ENCODE measurements around the gene TBC1D9B. TPM values are rescaled to one million over a fixed set of nuclear protein-coding genes. Genes with fewer than 3 reads are reported as not detected.

The TBC1D9B gene
- total and polyA plus RNA-seq, 2 of the 13 experiments (the other 11 are each of a cell fraction or from before 2014, with no cell fraction given) = 35.0 to 50.0 TPM

DNA sequence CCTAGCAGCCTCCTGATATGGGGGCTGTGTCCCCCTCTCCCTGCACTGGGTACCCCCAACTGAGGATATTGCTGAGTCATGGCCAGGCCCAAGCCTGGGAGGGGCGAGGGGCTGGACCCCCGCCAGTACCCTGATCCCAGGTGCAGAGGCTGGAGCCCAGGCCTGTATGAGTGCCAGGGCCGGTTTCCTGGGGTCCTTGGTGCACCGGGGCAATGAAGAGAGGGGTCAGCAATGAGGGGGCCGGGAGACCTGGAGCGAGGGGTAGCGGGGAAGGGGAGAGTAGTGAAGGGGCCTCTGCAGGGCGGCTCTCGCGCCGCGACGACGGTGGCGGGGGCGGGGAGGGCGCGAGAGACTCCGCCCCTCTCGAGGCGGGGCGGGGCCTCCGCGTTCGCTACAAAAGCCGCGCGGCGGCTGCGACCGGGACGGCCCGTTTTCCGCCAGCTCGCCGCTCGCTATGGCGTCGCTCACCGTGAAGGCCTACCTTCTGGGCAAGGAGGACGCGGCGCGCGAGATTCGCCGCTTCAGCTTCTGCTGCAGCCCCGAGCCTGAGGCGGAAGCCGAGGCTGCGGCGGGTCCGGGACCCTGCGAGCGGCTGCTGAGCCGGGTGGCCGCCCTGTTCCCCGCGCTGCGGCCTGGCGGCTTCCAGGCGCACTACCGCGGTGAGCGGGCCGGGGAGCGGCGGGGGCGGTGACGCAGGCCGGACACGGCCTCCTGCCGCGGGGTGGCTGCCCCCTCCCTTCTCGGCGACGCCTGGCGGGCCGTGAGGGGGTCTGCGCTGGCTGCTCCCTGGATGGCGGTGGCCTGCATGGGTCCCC is 87.0 kb downstream of the TBC1D9B start, which contains the start of gene SQSTM1 (continued):
- TF ChIP-seq ZNF446 (CRISPR knock-in tag; IDR thresholded peaks at IDR 0.05) (0 out of 2 replicates have a peak, but pooled peaks have one; percentile 69), ZNF691 (CRISPR knock-in tag; IDR thresholded peaks at IDR 0.05; ENCODE audit: borderline replicate concordance, low read depth) (peak; percentile 32; the same call in 1 of the 2 replicates), CEBPG (CRISPR knock-in tag; IDR thresholded peaks at IDR 0.05) (no peak), ZNF282 (IDR thresholded peaks at IDR 0.05; ENCODE audit: partially characterized antibody) (no peak), TSC22D2 (CRISPR knock-in tag; IDR thresholded peaks at IDR 0.05; ENCODE audit: borderline replicate concordance) (no peak), ETV5 (CRISPR knock-in tag; IDR thresholded peaks at IDR 0.05; ENCODE audit: borderline replicate concordance) (peak; percentile 27; the same call in 1 of the 2 replicates), ZBTB34 (CRISPR knock-in tag; IDR thresholded peaks at IDR 0.05) (no peak; the same call in 1 of the 2 replicates), BHLHE40 (IDR thresholded peaks at IDR 0.05; ENCODE audit: low read length) (no peak; the same call in 1 of the 2 replicates), PHF8 (CRISPR knock-in tag; IDR thresholded peaks at IDR 0.05) (peak; percentile 94), ZNF121 (CRISPR knock-in tag; IDR thresholded peaks at IDR 0.05) (0 out of 2 replicates have a peak, but pooled peaks have one; percentile 38), DNMT3B (CRISPR knock-in tag; conservative IDR thresholded peaks at IDR 0.05) (no peak), ZNF292 (CRISPR knock-in tag; IDR thresholded peaks at IDR 0.05; ENCODE audit: borderline replicate concordance, low read depth) (0 out of 2 replicates have a peak, but pooled peaks have one; percentile 50), TMF1 (CRISPR knock-in tag; IDR thresholded peaks at IDR 0.05; ENCODE audit: low read depth) (no peak; the same call in 1 of the 2 replicates), ZNF180 (CRISPR knock-in tag; IDR thresholded peaks at IDR 0.05; ENCODE audit: borderline replicate concordance, low read depth) (no peak), TRIM24 (CRISPR knock-in tag; IDR thresholded peaks at IDR 0.05) (no peak), ZFP1 (CRISPR knock-in tag; IDR thresholded peaks at IDR 0.05) (no peak), CEBPB (IDR thresholded peaks at IDR 0.05; ENCODE audit: borderline replicate concordance, low read depth, low read length) (no peak), ZNF761 (CRISPR knock-in tag; conservative IDR thresholded peaks at IDR 0.05) (no peak), NFYC (CRISPR knock-in tag; IDR thresholded peaks at IDR 0.05) (no peak), KDM5B (CRISPR knock-in tag; IDR thresholded peaks at IDR 0.05; ENCODE audit: borderline replicate concordance) (peak; percentile 67), TGIF2 (CRISPR knock-in tag; IDR thresholded peaks at IDR 0.05) (peak; percentile 64; the same call in 1 of the 2 replicates), CC2D1A (CRISPR knock-in tag; IDR thresholded peaks at IDR 0.05) (no peak), ZFAT (CRISPR knock-in tag; conservative IDR thresholded peaks at IDR 0.05) (no peak; the same call in 1 of the 2 replicates), NCOA2 (CRISPR knock-in tag; IDR thresholded peaks at IDR 0.05) (0 out of 2 replicates have a peak, but pooled peaks have one; percentile 55), TOPORS (CRISPR knock-in tag; IDR thresholded peaks at IDR 0.05) (peak; percentile 44; the same call in 1 of the 2 replicates)
- TF ChIP-seq, protein P1, sequence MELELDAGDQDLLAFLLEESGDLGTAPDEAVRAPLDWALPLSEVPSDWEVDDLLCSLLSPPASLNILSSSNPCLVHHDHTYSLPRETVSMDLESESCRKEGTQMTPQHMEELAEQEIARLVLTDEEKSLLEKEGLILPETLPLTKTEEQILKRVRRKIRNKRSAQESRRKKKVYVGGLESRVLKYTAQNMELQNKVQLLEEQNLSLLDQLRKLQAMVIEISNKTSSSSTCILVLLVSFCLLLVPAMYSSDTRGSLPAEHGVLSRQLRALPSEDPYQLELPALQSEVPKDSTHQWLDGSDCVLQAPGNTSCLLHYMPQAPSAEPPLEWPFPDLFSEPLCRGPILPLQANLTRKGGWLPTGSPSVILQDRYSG (CRISPR knock-in tag; IDR thresholded peaks at IDR 0.05) = no peak

Measured in HepG2 (cell line).